OCI-LY1 (cell line): ENCODE results near the gene AQP10.

ENCODE experiments used
- H2AFZ ChIP-seq: fragments of 200-600 bp; sonication (generic), shearing (Covaris generic); 2 replicates; pipeline ENCODE4 v1.6.0; 2014; ENCODE audit warnings: antibody characterized with exemption, mild to moderate bottlenecking, low read length
- H3F3A ChIP-seq: fragments of 200-600 bp; sonication (generic), shearing (Covaris generic); 2 replicates; pipeline ENCODE4 v1.6.0; 2014; ENCODE audit warnings: mild to moderate bottlenecking, antibody characterized with exemption, low read length, moderate library complexity; ENCODE audit not compliant: insufficient read depth
- H3K27ac ChIP-seq: fragments of 200-600 bp; sonication (generic); 2 replicates; pipeline ENCODE4 v1.5.1; 2014; ENCODE audit warnings: low read length, mixed run types, mild to moderate bottlenecking, low read depth; ENCODE audit not compliant: poor library complexity, severe bottlenecking
- H3K27me3 ChIP-seq: fragments of 200-600 bp; sonication (generic); 2 replicates; pipeline ENCODE4 v1.6.0; 2014; ENCODE audit warnings: antibody characterized with exemption, mild to moderate bottlenecking, low read length, moderate library complexity; ENCODE audit not compliant: insufficient read depth
- H3K36me3 ChIP-seq: fragments of 200-600 bp; sonication (generic); 2 replicates; pipeline ENCODE4 v1.6.1; 2014; ENCODE audit warnings: mild to moderate bottlenecking, antibody characterized with exemption, low read length, moderate library complexity, mixed read lengths; ENCODE audit not compliant: insufficient read depth
- H3K4me1 ChIP-seq: fragments of 200-600 bp; sonication (generic); 2 replicates; pipeline ENCODE4 v1.5.1; 2014; ENCODE audit warnings: mild to moderate bottlenecking, low read length, moderate library complexity; ENCODE audit not compliant: insufficient read depth, severe bottlenecking
- H3K4me2 ChIP-seq: fragments of 200-600 bp; sonication (generic), shearing (Covaris generic); 2 replicates; pipeline ENCODE4 v1.6.1; 2014; ENCODE audit warnings: low read length
- H3K4me3 ChIP-seq: fragments of 200-600 bp; sonication (generic); 2 replicates; pipeline ENCODE4 v1.5.1; 2014; ENCODE audit warnings: low read length, low read depth, mild to moderate bottlenecking, mixed read lengths; ENCODE audit not compliant: poor library complexity, severe bottlenecking
- H3K79me2 ChIP-seq: fragments of 200-600 bp; shearing (Covaris generic); 2 replicates; pipeline ENCODE4 v1.6.1; 2016; ENCODE audit warnings: mixed run types, low read length, mixed read lengths; ENCODE audit not compliant: insufficient read depth
- H3K9ac ChIP-seq: fragments of 200-600 bp; sonication (generic), shearing (Covaris generic); 2 replicates; pipeline ENCODE4 v1.6.1; 2014; ENCODE audit warnings: mild to moderate bottlenecking, low read length, mixed read lengths
- H3K9me2 ChIP-seq: fragments of 200-600 bp; sonication (generic), shearing (Covaris generic); 2 replicates; pipeline ENCODE4 v1.6.1; 2014; ENCODE audit warnings: low read depth, mild to moderate bottlenecking, low read length, mixed read lengths
- H3K9me3 ChIP-seq: fragments of 200-600 bp; shearing (Covaris generic); 2 replicates; pipeline ENCODE4 v1.6.1; 2014; ENCODE audit warnings: low read length, mixed read lengths
- H4K20me1 ChIP-seq: fragments of 200-600 bp; sonication (generic), shearing (Covaris generic); 2 replicates; pipeline ENCODE4 v1.6.0; 2016; ENCODE audit warnings: mild to moderate bottlenecking, low read length; ENCODE audit not compliant: insufficient read depth
- CTCF ChIP-seq: fragments of 200-600 bp; sonication (generic), shearing (Covaris generic); IDR thresholded peaks from 2 replicates; pipeline ENCODE4 v1.5.1; 2017; ENCODE audit warnings: mild to moderate bottlenecking, antibody characterized with exemption, low read length, moderate library complexity, mixed read lengths
- EZH2 ChIP-seq: fragments of 200-600 bp; sonication (generic), shearing (Covaris generic); IDR thresholded peaks from 2 replicates; pipeline ENCODE4 v1.8.0; 2017; ENCODE audit warnings: borderline replicate concordance, mixed run types, mild to moderate bottlenecking, antibody characterized with exemption, low read length, moderate library complexity, mixed read lengths

The AQP10 gene

GRCh38 chr1:154328318-154329151, 7.6 kb downstream of the AQP10 start:
- TF ChIP-seq EZH2 (no peak), CTCF (no peak)
- H3K4me3 ChIP-seq, result peak overlapping the region; percentile 52
- H3K27ac ChIP-seq, result no peak overlapping the region

DNA sequence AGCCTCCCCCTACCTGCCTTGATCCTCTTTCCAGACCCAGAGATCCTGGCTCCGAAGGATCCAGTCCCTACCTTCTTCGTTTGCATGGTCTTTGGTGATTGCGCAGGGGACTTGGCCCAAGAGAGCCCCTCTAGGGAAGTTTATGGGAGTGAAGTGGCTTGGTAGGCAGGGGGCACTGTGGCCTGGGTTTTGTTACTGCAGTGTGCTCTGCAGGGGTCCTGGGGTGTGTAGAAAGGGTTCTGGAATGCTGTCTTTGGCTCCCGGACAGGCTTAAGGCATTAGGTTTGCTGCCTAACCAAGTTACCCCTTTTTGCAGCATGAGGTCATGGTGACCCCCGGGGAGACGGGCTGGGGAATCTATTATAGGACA, 8.2 kb downstream of the AQP10 start:
- H3F3A ChIP-seq, result no peaks in the 10 kb centered on the region
- H3K9me3 ChIP-seq, result no peaks in the 10 kb centered on the region
- TF ChIP-seq CTCF (peak; percentile 39), EZH2 (no peak)
- H3K79me2 ChIP-seq, result no peaks in the 10 kb centered on the region
- no peaks in the 10 kb centered on the region for H3K36me3 ChIP-seq
- H3K4me1 ChIP-seq, result peaks cover 24% of the 10 kb centered on the region
- H4K20me1 ChIP-seq, result no peaks in the 10 kb centered on the region
- peak overlapping the region; percentile 52 for H3K4me3 ChIP-seq
- H3K9ac ChIP-seq, result no peak overlapping the region
- no peak overlapping the region for H2AFZ ChIP-seq
- no peak overlapping the region for H3K27ac ChIP-seq
- 0 out of 2 replicates have a peak, but pooled peaks cover 4% of the 10 kb centered on the region for H3K27me3 ChIP-seq
- H3K9me2 ChIP-seq, result no peaks in the 10 kb centered on the region
- peak overlapping the region; percentile 78 for H3K4me2 ChIP-seq

More at GRCh38 chr1:154328318-154329151, 7.6 kb downstream of the AQP10 start:
- Histone ChIP-seq H3K79me2 (no peaks in the 10 kb centered on the region), H3K9me3 (no peaks in the 10 kb centered on the region), H3F3A (no peaks in the 10 kb centered on the region), H3K9me2 (no peaks in the 10 kb centered on the region), H3K9ac (no peak overlapping the region; the same call in 1 of the 2 replicates), H3K36me3 (no peaks in the 10 kb centered on the region), H3K27me3 (0 out of 2 replicates have a peak, but pooled peaks cover 4% of the 10 kb centered on the region), H2AFZ (no peak overlapping the region), H3K4me1 (peaks cover 24% of the 10 kb centered on the region), H3K4me2 (peak overlapping the region; percentile 78), H4K20me1 (no peaks in the 10 kb centered on the region)

DNA sequence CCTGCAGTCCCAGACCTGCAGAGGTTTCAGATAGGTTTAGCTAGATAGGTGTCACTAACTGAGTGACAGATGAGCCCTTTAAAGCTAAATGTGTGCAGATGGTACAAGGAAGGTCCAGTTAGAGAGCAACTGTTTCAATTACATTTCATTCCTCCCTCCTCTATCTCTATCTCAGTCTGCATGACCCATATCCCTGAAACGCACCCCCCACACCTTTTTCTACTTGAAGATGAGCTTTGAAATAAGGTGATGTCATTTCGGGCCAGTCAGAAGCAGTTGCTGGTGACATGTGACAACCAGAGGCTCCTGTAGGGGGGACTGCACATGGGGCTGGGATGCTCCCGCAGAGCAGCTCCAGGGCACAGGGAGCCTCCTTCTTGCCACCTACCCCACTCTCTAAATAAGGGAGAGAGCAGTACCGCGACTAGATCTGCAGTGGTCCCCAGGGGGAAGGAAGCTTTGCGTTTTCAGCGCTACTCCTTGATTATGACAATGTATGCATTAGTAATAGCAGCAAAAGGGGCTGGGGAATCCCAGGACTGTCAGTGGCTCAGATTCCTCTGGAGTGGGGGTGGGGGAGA, 8.7 kb downstream of the AQP10 start:
- 0 out of 2 replicates have a peak, but pooled peaks cover 4% of the 10 kb centered on the region for H3K27me3 ChIP-seq
- H3K4me1 ChIP-seq, result peaks cover 26% of the 10 kb centered on the region
- TF ChIP-seq CTCF (no peak), EZH2 (no peak)
- no peaks in the 10 kb centered on the region for H3F3A ChIP-seq
- no peak overlapping the region for H3K4me3 ChIP-seq
- H3K27ac ChIP-seq, result no peak overlapping the region
- H4K20me1 ChIP-seq, result no peaks in the 10 kb centered on the region
- no peak overlapping the region for H3K9ac ChIP-seq
- H3K9me2 ChIP-seq, result no peaks in the 10 kb centered on the region
- H3K9me3 ChIP-seq, result no peaks in the 10 kb centered on the region
- no peak overlapping the region for H2AFZ ChIP-seq
- no peak overlapping the region for H3K4me2 ChIP-seq
- H3K79me2 ChIP-seq, result no peaks in the 10 kb centered on the region
- H3K36me3 ChIP-seq, result no peaks in the 10 kb centered on the region
